Smooth muscle cell of the brain vasculature (primary cell): ENCODE results near the gene ACER3.
"Not testable (repeated sequence)": the region's sequence is repeated elsewhere in the genome, so short reads cannot be mapped to it uniquely, and the experiment has no call there.

Source experiments
- DNase-seq: peaks from one replicate; pipeline ENCODE4 v3.0.0-alpha.2; 2012; ENCODE audit warnings: low read depth, low spot score

ACER3 gene

DNA sequence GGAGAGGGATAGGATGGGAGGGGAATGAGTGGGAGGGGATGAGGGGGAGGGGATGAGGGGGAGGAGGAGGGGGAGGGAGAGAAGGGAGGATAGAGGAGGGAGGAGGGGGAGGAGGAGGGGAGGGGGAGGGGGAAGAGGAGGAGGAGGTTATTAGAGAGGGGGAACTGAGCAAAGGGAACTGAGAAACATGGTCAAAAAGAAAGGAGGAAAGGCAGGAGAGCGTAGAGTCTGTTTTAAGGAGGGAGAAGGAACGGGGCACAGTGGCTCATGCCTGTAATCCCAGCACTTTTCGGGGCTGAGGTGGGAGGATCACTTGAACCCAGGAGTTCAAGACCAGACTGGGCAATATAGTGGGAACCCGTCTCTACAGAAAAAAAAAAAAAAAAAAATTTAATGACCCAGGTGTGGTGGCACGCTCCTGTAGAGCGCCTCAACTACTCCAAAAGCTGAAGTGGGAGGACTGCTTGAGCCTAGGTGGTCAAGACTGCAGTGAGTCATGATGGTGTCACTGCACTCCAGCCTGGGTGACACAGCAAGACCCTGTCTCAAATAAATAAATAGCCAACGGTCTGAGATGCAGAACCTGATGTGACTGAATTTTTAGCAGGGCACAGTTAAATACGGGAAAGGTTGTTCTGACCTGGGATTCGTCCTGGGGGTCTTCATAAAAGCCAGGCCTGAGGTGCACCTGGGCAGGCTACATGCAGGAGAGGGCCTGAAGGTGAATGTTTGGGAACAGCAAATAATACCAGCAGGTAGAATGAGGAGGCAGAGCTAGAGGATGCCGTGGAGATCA lies 177.5 kb downstream of the ACER3 start:
- DNase-seq, result no peak

DNA sequence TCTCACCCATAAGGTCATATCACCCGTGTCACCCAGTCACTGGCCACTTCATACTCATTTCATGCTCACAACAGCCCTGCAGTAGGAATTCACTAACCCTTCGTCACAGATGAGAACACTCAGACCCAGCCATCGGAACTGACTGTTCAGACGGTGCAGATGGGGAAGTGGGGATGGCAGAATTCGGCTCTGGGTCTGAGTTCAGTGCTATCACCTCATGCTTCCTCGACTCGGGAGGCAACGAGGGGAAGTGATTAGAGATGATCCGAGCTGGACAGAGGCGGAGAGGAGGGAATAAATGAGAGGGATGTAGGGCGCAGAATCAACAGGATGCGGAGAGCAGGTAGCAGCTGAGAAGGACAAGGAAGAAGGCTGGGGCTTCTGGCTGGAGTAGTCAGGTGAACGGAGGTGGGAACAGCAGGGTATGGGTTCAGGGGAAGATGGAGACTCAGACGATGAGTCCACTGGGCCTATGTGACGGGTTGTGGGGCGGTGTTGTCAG lies 178.2 kb downstream of the ACER3 start:
- DNase-seq, result no peak

DNA sequence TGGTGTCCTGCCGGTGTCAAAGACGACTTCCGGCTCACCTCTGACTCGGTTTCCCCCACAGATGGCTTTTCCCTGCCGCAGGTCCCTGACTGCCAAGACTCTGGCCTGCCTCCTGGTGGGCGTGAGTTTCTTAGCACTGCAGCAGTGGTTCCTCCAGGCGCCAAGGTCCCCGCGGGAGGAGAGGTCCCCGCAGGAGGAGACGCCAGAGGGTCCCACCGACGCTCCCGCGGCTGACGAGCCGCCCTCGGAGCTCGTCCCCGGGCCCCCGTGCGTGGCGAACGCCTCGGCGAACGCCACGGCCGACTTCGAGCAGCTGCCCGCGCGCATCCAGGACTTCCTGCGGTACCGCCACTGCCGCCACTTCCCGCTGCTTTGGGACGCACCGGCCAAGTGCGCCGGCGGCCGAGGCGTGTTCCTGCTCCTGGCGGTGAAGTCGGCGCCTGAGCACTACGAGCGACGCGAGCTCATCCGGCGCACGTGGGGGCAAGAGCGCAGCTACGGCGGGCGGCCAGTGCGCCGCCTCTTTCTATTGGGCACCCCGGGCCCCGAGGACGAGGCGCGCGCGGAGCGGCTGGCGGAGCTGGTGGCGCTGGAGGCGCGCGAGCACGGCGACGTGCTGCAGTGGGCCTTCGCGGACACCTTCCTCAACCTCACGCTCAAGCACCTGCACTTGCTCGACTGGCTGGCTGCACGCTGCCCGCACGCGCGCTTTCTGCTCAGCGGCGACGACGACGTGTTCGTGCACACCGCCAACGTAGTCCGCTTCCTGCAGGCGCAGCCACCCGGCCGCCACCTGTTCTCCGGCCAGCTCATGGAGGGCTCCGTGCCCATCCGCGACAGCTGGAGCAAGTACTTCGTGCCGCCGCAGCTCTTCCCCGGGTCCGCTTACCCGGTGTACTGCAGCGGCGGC lies 179.0 kb downstream of the ACER3 start:
- DNase-seq, result no peak

DNA sequence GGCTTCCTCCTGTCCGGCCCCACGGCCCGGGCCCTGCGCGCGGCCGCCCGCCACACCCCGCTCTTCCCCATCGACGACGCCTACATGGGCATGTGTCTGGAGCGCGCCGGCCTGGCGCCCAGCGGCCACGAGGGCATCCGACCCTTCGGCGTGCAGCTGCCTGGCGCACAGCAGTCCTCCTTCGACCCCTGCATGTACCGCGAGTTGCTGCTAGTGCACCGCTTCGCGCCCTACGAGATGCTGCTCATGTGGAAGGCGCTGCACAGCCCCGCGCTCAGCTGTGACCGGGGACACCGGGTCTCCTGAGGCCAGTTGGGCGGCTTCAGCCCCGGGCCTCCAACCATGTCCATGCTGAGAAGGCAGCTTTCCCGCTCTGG lies 179.7 kb downstream of the ACER3 start:
- no peak for DNase-seq

DNA sequence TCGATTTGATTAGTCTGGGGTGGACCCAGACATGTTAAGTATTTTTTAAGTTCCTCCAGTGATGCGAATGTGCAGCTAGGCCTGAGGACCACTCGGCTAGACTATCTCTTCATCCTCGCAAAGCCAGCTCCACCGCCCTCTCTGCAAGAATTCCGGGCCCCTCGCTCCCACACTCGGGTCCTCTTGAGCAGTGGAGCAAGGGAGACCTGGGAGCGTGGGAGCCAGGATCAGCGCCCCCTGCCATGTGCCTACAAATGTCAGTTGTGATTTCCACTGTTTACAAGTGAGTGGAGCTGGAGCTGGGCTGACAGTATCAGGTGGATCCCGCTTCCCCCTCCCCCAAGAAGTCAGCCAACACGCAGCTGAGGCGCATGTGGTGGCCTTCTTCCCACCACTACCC lies 180.2 kb downstream of the ACER3 start:
- no peak for DNase-seq

GRCh38 chr11:77042111-77042726 lies 181.5 kb downstream of the ACER3 start:
- DNase-seq, result no peak

GRCh38 chr11:77044356-77044755 lies 183.6 kb downstream of the ACER3 start:
- DNase-seq, result no peak

DNA sequence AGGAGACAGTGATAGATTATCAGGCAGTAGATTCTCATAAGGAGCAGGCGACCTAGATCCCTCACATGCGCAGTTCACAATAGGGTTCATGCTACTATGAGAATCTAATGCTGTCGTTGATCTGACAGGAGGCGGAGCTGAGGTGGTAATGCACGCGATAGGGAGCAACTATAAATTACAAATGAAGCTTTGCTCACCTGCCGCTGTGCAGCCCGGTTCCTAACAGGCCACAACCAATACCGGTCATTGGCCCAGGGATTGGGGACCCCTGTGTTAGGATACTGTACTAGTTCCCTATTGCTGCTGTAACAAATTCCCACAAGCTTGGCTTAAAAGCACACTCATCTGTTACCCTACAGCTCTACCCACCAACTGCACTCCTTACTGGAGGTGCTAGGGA lies 184.2 kb downstream of the ACER3 start:
- DNase-seq, result no peak

DNA sequence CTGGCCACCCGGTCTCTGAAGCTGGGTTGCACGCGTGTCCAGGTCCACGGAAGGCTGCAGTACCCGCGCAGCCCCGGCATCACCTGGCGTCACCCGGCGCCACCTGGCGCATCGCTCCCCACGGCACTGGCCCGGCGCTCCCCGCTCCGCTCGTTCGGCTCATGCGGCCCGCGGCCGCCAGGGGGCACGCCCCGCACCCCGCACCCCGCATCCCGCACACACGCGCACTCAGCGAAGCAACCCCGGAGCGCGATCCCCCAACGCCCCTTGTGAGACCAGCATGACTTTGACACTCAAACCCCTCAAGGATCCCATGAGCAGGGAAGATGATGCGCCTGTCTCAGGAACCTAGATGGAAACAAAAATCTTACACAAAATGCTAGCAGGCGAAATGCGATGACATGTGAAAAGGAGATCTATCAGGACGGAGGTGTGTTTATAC lies 185.4 kb downstream of the ACER3 start:
- no peak for DNase-seq

DNA sequence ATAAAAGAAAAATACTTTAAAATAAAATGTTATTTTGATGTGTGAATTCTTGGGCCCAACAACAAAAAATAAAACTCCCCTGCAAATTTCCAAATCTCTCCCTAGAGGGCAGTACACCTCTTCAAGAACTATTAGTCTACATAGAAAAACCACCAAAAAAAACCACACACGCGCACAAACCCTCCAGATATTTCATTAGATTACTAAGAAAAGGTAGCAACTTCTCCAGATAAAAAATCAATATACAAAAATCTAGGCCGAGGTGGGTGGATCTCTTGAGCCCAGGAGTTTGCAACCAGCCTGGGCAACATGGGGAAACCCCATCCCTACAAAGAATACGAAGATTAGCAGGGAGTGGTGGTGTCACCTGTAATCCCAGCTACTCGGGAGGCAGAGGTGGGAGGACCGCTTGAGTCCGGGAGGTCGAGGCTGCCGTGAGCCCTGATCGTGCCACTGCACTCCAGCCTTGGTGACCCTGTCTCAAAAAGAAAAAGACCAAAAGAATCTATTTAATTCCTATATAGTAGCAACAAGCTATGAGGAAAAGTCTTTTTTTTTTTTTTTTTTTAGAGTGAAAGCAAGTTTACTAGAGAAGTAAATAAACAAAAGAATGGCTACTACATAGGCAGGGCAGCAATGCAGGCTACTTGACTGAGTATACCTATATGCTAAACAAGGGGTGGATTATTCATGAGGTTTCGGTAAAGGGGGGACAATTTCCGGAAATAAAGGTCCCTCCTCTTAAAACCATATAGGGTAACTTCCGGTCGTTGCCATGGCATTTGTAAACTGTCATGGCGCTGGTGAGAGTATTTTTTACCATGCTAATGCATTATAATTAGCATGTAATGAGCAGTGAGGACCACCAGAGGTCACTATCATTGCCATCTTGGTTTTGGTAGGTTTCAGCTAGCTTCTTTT lies 186.5 kb downstream of the ACER3 start:
- DNase-seq, result peak; percentile 83

DNA sequence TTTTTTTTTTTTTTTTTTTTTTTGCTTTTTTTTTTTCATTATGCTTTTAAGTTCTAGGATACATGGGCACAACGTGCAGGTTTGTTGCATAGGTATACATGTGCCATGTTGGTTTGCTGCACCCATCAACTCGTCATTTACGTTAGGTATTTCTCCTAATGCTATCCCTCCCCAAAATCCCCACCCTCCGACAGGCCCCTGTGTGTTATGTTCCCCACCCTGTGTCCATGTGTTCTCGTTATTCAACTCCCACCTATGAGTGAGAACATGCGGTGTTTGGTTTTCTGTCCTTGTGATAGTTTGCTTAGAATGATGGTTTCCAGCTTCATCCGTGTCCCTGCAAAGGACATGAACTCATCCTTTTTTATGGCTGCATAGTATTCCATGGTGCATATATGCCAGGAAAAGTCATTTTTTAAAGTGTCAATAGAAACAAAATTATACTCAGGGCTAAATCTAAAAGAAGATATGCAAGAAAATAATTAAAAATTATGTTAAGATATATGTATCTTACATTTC lies 187.3 kb downstream of the ACER3 start:
- DNase-seq, result not testable (repeated sequence)

DNA sequence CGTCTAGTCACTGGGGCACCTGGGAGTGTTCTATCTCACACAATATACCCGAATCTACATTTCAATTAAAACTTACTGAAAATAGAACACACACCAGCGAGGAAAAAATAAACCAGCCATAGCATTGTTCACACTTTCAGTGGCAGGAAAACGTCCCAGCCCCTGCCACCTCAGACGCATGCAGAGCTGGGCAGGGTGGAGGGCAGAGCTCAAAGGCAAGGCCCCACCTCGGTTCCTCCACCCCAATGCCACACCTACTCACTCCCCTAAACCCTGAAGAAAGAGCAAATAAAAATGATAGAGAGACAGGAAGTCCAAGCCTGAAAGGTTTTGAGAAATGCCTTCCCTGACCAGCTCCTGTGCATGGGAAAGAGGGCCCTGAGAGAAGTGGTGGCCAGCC lies 188.3 kb downstream of the ACER3 start:
- DNase-seq, result no peak

- DNase-seq, result no peak
Observed at GRCh38 chr11:77051511-77051910, 190.8 kb downstream of the ACER3 start.

DNA sequence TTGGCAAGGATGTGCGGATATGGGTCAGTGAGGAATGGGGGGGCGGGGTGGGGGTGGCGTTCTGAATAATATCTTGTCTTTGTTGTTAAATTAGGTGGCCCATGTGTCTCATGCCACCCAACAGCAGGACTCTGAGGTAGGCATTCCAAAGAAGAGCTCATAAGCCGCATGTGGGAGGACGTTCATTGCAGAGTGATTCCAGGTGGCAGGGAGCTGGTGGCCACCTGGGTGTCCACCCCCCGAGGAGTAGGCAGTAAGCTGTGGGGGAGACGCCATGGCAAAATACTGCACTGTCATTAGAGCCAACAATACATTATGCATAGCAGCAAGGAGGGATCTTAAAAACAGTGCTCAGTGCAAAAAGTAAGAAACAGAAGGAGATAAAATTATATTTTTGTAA lies 191.8 kb downstream of the ACER3 start:
- no peak for DNase-seq

GRCh38 chr11:77053217-77054015 lies 192.7 kb downstream of the ACER3 start:
- no peak for DNase-seq

DNA sequence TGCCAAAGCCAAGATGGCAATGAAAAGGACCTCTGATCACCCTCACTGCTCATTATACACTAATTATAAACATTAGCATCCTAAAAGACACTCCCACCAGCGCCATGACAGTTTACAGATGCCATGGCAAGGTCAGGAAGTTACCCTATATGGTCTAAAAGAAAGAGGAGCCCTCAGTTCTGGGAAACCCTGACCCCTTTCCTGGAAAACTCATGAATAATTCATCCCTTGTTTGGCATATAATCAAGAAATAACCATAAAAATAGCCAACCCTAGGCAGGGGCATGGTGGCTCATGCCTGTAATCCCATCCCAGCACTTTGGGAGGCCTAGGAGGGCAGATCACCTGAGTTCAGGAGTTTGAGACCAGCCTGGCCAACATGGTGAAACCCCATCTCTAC lies 193.4 kb downstream of the ACER3 start:
- no peak for DNase-seq

- no peak for DNase-seq
Observed at GRCh38 chr11:77055101-77055561, 194.4 kb downstream of the ACER3 start.

DNA sequence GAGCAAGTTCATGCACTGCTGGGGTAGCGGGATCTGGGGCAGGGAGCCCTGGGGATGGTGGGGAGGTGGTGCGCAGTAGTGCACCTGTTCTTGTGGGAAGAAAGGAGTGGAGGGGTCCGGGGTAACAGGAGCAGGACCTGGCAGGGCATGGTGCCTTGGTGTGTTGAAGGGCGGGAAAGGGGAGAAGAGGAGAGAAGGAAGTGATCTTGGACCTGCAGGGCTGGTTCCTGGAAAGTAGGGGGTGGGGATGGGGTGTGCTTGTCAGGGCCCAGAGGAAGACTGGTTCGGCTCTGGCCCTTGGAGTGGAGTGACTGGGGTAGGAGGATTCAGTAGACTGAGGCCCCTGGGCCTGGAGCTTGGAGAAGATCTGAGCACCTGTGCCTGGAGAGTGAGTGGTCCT lies 195.2 kb downstream of the ACER3 start:
- DNase-seq, result no peak

DNA sequence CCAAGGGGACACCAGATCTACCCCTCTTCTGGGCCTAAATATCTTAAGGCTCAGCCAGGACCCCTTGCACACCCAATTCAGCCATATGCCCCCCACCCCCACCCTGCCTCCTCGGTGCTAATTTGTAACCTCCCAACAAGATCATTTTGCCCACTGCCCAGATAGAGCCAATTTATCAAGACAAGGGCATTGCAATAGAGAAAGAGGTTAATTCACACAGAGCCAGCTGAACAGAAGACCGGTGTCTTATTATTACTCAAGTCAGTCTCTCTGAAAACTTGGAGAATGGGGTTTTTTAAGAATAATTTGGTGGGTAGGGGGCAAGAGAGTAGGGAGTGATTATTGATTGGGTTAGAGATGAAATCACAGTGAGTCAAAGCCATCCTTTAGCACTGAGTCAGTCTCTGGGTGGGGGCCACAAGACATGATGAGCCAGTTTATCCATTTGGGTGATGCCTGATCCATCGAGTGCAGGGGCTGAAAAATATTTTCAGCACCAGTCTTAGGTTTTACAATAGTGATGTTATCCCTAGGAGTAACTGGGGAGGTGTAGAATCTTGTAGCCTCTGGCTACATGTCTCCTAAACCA lies 196.2 kb downstream of the ACER3 start:
- no peak for DNase-seq
